HPDE6-E6E7 (cell line): ENCODE measurements around the gene PODNL1.
"Not testable (repeated sequence)": the region's sequence is repeated elsewhere in the genome, so short reads cannot be mapped to it uniquely, and the experiment has no call there.

Source experiments
- DNase-seq: peaks from one replicate; pipeline ENCODE4 v3.0.0; 2011; ENCODE audit warnings: missing footprints; ENCODE audit errors: extremely low spot score

The PODNL1 gene

DNA sequence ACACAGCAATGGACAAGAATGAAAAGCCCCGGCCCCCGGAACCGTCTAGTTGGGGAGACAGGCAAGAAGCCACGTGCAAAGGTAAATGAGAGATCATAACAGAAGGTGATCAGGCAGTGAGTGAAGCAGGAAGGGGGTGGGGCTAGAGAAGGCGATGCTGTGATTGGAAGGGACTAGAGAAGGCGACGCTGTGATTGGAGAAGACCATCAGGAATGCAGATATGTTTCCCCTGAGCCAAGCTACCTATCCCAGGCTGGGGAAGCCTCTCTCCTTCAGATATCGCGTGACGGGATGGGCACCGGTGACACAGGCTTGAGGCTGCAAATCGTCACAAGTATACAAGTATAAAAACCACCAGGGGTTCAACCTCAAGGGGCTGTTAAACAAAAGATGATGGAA lies 35.9 kb upstream of the PODNL1 start:
- peak; percentile 84 for DNase-seq

DNA sequence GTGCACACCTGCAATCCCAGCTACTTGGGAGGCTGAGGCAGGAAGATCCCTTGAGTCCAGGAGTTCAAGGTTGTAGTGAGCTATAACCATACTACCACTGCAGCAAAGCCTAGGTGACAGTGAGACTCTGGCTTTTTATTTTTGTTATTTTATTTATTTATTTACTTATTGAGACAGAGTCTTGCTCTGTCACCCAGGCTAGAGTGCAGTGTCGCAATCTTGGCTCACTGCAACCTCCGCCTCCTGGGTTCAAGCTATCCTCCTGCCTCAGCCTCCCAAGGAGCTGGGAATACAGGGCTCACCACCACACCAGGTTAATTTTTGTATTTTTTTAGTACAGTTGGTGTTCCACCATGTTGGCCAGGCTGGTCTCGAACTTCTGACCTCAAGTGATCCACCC lies 35.3 kb upstream of the PODNL1 start:
- not testable (repeated sequence) for DNase-seq

DNA sequence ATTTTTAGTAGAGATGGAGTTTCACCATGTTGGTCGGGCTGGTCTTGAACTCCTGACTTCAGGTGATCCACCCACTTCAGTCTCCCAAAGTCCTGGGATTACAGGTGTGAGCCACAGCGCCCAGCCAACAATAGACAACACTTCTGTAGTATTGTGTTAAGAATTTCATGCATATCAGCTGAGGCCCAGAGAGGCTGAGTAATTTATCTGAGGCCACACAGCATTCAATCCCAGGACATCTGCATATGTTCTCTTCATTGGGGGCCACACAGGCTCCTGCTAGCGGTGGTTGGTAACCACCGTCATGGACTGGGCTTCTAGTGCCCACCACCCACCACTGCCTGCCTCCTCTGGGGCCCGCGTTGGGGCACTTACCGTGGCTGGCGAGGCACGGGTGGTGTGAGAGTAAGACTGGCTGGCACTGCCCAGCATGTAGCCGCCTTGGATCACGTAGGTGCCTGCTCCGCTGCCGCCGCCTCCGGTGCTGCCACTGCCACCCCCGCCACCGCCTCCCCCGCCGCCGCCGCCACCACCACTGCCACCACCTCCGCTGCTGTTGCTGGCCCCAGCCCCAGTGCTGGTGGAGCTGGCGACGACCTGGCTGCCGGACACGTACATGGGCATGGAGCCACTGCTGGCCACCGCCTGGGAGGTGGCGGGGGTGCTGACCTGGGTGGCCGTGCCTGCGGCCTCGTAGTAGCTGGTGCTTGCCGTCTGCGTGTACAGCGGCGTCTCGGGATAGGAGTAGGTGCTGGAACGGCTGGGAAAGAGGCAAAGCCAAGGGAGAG lies 34.3 kb upstream of the PODNL1 start:
- no peak for DNase-seq

DNA sequence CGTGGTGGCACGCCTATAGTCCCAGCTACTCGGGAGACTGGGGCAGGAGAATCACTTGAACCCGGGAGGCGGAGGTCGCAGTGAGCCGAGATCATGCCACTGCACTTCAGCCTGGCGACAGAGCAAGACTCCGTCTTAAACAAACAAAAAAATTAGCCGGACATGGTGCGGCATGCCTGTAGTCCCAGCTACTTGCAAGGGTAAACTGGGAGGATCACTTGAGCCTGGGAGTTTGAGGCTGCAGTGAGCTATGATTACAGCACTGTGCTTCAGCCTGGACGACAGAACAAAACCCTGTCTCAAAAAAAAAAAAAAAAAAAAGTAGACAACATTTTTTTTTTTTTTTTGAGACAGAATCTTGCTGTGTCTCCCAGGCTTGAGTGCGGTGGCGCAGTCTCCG lies 33.7 kb upstream of the PODNL1 start:
- not testable (repeated sequence) for DNase-seq

DNA sequence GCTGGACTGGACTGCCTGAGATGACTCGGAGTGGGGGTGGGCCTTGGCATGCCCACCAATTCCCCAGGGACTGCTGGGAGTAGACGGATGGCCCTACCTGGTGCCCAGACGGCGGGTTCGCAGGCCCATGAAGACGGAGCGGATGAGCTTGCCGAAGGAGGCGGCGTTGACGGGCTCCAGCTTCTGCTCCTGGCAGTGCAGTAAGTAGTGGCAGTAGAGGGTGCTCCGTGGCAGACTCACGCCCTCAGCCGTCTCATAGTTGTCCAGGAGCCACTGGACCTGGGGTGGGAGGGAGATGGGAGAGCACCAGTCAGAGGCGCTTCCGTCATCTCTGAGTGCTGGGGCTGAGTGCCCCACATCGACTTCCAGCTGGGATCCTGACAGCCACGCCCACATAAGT lies 31.7 kb upstream of the PODNL1 start:
- DNase-seq: no peak

DNA sequence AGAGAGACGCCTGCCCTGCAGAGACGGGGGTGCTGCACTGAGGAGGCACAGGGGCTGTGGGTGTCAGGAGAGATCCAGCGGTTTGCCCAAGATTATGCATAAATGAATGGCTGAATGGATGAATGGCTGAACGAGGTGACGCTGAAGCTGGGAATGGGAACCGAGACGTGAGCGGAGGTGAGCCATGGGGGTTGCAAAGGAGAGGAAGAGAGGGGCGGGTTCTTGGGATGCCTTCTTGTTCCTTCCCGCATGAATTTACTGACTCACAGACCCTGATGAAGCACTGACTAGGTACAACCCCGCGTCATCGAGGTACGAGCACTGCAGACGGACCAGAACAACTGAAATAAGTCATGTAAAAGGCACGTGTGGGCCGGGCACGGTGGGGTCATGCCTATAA lies 30.8 kb upstream of the PODNL1 start:
- DNase-seq: no peak

DNA sequence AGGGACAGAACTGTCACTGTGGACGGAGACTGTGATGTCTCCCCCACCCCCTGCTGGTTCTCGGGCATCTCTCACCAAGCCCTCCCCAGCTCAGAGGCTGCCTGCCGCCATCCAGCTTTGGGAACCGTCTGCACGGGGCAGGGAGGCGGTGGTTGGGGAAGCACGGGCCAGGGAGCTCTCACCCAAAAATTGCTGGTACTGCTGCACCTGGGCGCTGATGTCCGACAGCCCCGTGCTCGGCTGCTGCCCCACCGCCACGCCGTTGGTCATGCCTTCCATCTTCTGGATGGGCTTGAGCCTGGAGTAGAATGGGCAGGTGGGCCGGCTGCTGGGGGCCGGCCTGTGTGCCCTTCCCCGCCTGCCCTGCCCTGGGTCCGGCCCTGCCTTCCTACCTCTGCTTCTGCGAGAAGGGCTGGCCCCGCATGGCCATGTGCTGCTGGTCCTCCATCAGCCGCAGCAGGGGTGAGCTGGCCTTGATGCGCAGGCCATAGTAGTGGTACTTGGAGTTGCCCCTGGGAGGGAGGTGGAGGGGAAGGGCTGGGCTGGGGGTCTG lies 30.2 kb upstream of the PODNL1 start:
- DNase-seq: no peak

DNA sequence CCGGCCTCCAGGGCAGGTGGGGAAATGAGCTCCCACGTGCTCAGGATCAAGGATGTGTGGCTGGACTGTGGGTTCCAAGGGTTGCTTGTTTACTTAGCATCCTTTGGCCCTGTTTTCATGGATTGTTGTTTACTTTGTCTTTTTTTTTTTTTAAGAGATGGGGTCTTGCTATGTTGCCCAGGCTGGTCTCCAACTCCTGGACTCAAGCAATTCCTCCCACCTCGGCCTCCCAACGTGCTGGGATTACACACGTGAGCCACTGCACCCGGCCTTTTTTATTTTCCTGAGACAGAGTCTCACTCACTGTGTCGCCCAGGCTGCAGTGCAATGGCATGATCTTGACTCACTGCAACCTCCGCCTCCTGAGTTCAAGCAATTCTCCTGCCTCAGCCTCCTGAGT lies 29.0 kb upstream of the PODNL1 start:
- DNase-seq: not testable (repeated sequence)

DNA sequence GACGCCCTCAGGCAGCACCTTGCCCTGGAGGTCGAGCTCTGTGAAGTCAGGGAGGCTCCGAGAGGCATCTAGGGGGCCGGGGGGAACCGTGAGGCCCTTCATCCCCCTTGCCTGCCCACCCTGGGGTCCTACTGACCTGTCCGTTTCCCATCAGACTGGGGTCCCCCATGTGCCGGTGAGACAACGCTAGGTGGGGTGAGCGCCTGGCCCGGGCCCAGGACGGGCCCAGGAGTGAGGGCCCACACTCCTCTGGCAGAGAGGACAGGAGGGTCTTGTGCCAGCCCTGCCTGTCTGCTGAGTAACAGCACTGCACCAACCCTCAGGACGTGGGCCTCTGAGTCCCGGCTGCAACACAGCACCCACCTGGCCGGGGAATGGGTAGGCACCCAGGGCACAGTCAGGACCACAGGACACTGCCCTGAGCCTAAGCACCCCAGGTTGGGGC lies 28.5 kb upstream of the PODNL1 start:
- DNase-seq: no peak

DNA sequence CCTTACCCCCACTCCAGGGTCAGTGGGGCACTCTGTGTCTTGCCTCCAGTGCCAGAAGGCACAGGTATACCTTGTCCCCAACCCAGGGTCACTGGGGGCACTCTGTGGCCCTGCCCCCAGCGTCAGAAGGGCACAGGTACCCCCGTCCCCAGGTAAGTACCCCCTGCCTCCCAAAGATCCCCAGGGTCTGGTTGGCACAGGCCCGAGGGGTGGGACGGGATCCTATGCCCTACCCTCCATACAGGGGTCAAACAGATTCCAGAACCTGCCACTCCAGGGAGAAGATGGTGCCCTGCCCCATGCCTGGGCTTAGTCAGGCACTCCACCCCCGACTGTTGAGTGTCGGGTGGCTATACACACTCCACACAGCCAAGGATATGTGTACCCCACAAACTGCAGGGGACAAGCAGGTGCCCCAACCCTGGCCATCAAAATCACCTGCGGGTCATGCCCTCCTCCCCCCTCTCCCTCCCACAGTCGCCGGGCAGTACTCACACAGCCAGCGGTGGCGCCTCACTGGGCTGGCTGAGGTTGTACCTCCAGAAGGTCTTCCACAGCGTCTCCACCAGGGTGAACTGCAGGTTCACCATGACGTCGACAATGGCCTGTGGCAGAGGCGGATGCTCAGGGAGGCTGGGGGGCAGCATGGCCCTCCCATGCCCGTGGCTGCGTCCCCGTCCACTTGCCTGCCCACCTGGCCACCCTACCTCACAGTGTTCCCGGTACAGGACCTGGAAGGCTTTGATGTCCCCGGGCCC lies 27.9 kb upstream of the PODNL1 start:
- DNase-seq: no peak

DNA sequence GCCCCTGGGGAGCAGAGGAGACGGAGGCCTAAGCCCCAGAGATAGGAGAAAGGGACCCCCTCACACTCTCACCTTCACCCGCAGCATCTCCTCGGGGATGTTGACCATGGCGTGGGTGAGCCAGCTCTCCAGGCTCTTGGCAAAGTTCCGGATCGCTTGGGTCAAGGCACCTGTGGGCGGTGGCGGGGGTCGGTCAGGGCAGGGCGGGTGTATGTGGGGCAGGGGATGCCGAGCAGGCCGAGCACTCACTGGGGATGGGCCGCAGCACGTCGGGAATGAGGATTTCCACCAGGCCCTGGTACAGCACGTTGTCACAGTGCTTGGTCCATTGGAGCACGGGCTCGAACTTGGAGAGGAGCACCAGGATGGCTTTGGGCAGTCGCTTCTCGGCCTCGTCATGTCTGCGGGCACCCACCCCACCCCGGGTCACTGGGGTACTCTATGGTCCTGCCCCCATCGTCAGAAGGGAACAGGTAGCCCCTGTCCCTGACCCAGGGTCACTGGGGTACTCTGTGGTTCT lies 27.2 kb upstream of the PODNL1 start:
- DNase-seq: no peak

DNA sequence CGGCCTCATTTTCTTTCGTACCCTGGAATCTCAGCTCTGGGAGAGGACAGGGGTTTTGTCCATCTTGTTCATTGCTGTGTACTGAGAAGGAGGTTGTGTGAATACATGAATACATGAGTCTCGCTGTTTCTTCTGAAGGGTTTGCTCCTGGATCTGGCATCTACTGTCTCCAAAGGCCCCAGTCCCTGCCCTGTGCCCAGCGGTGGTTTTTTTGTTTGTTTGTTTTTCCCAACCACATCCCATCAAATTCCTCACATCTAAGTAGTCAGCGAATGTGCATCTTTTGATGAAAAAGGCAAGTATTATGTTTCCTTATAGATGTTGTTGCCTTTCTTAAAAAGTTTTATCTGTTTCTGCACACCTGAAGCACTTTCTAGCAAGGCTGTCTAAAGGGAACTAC lies 26.6 kb upstream of the PODNL1 start:
- no peak for DNase-seq

DNA sequence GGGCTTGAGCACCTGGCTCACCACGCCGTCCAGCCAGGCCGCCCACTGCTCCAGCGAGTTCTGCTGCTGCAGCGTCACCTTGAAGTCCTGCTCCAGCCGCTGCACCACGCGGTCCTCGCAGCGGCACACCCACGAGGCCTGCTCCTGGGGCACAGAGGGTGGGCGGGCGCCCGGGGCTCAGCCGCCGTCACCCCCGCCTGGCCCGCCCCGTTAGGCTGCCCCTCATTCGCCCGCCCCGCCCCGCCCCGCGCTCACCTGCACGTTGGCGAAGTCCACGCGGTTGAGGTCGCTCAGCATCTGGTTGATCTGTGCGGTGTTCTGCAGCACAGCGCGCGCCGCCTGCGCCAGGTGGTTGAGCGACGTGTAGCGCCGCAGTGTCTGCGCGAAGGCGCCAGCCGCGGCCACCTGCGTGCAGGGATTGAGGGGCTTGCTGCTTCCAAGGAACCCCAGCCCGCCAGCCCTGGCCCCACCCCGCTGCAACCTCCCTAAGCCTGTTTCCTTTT lies 25.4 kb upstream of the PODNL1 start:
- no peak for DNase-seq

DNA sequence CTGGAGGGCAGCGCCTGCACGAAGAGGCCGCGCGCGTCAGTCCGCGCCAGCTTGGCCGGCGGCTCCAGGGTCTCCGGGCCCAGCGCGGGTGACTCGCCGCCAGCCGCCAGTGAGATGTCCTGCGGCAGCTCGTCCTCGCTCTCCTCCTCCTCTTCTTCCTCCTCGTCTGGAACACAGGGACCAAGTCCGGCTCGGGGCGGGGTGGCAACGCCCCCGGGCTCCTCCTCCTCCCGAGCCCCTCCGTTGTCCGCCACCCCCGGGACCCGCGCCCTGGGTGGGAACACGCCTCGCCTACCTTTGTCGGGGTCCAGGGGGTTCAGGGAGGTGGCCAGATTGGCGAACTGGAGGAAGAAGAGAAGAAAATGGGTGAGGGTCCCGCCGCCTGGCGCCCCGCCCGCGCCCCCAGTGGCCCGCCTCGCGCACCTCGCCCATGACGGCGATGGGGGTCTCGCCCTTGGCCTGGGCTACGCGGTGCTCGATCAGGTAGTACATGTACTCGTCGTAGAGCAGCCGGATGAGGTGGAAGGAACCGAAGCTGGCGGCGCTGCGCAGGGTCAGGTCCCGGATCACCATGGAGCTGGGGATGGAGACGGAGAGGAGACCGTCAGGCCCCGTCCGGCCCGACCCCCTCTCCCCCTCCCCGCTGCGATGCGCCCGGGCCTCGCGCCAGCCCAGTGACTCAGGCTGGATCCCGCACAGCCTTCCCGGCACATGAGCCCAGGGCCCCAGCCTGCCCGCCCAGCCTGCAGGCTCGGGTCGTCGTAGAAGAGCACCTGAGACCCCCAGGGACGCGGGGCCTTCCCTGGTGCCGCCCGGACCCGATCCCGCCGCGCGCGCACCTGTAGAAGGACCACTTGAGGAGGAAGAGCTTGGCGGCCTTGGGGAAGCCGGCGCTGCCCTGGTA lies 24.7 kb upstream of the PODNL1 start:
- no peak for DNase-seq

DNA sequence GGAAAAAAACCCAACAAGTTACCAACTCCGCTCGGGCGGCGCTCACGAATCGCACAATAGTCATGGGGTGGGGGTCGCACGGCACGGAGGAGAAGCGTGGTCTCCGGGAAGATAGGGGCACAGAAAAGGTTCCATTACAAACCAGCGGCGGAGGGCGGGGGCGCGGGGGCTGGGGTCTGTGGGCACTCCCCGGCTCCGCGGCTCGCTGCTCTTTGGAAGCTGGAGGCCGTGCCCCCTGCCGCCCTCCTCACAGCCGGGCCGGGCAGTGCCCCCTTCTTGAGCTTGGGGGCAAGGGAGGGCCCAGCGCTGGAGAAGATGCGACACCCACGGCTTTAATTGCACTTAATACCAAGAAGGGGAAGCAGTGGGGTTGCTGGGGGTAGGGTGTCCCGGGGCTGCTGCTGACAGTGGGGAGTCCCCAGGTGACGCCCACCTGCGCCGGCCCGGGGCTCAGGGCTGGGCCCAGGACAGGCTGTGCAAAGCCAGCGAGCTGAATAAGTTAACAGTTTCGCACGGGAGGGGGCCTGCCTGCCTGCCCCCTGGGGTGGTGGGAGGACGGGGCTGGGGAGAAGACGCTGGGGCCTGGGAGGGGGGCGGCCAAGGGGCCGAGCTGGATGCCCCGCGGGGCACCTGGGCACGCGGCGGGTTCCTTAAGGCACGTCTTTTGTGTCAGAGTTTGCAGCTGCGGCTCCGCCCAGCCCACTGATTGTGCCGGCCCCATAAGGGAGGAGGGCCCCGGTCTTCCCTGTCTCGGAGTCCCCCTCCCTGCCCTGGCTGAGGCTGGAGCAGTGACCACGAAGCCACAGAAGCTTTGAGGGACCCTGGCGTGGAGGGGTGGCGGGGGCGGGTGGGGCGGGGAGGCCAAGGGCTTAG lies 23.8 kb upstream of the PODNL1 start:
- no peak for DNase-seq

DNA sequence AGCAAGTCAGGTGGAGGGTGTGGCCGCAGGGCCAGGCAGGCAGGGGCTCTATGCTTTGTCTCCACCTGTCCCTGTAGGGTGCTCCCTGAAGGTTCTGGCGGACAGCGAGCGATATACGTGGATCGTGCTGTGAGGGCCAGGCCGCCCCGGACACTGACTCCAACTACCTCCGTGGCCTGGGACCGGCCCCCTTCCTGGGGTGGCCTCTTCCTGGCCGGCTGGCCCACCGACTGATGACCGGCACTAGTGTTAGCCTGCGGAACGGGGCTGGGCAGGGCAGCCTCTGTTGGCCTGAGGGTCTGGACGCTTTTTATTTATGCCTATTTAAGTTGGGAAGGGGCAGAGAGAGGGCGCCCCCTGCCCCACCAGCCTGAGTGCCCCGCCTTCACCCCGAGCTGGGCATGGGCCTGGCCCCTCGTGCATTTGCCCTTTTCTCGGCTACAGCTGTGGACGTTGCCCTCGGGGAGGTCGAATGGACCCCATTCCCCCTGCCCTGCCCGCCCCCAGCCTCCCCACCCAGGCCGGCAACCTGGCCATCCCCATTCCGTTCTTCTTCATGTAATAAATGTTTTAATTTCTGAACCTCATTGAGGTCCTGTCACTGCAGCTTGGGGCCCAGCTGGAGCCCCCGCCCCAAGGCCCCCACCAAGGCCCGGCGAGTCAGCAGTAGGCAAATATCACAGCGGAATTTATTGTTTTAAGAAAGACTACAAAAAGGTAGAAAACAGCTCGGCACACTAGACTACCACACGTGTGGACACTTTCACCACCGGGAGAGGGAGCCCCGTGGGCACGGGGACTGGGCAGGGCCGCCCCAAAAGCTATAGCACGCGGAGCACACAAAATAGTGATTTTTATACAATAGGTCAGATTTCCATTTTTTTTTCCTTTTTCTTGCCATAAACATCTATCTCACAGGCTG lies 22.9 kb upstream of the PODNL1 start:
- no peak for DNase-seq

DNA sequence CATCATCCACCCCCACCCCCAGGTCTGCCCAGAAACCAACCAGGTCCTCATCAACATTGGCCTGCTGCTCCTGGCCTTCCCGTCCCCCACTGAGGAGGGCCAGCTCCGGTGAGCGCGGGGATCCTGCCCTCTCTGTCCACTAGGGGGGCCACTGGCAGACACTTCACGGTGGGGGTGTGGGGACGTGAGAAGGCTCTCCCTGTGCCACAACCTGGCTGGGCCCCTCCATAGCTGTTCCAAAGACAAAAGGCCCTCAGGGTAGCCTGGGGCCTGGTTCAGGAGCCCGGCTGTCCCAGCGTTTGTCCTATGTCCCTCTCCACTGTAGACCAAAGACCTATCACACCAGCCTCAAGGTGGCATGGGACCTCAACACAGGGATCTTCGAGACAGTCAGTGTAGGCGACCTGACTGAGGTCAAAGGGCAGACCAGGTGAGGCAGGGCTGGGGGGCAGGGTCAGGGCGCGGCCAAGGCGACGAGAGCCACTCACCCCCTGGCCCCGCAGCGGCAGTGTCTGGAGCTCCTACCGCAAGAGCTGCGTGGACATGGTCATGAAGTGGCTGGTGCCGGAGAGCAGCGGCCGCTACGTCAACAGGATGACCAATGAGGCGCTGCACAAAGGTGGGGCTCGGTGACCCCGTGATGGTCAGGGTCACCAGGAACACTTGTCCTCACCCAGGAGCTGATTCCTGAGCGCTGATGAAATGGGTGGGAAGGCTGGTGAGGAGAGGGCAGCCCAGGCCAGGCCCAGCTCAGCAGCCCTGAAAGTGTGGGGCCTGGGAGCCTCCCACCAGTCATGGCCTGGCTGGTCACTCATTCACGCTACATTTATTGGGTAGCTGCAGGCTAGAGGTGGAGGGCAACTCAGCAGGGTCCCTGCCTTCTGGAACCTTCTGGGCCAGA lies 22.0 kb upstream of the PODNL1 start:
- no peak for DNase-seq
